Measurements from ENCODE around the gene IFITM1.

The IFITM1 gene

GRCh38 chr11:334264-334994 is 20.6 kb downstream of the IFITM1 start:
- CTCF ChIA-PET: interaction anchor here (0.8 kb wide), 1 partner anchor 17 kb away, joined by 3 read pairs; no protein-coding TSS in a partner anchor
- TF ChIP-seq CTCF (IDR thresholded peaks at IDR 0.05; ENCODE audit: insufficient read depth, low read length, missing control alignments): no peak
- no peak overlapping the region for H3K4me3 ChIP-seq (ENCODE audit: low read depth, low read length)
- POLR2A ChIA-PET: no interaction called here
- DNase-seq (ENCODE audit: low read depth, low spot score): no peak

GRCh38 chr11:335779-336658 is 22.2 kb downstream of the IFITM1 start:
- ChIA-PET CTCF (interaction anchor here (1.3 kb wide), 2 partner anchors 19 to 30 kb away, joined by 3 to 4 read pairs; no protein-coding TSS in a partner anchor), POLR2A (no interaction called here)
- DNase-seq (ENCODE audit: low read depth, low spot score): no peak

GRCh38 chr11:336659-337198 is 22.9 kb downstream of the IFITM1 start:
- ChIA-PET CTCF (interaction anchor here (1.1 to 1.3 kb wide), 3 partner anchors 18 to 31 kb away, joined by 3 to 4 read pairs (median 3); no protein-coding TSS in a partner anchor), POLR2A (no interaction called here)
- TF ChIP-seq CTCF (IDR thresholded peaks at IDR 0.05; ENCODE audit: insufficient read depth, low read length, missing control alignments): no peak
- no peak overlapping the region for H3K4me3 ChIP-seq (ENCODE audit: low read depth, low read length)
- no peak for DNase-seq (ENCODE audit: low read depth, low spot score)

More at GRCh38 chr11:335779-336658, 22.2 kb downstream of the IFITM1 start:
- no peak for TF ChIP-seq CTCF (IDR thresholded peaks at IDR 0.05; ENCODE audit: insufficient read depth, low read length, missing control alignments)
- H3K4me3 ChIP-seq (ENCODE audit: low read depth, low read length): no peak overlapping the region

DNA sequence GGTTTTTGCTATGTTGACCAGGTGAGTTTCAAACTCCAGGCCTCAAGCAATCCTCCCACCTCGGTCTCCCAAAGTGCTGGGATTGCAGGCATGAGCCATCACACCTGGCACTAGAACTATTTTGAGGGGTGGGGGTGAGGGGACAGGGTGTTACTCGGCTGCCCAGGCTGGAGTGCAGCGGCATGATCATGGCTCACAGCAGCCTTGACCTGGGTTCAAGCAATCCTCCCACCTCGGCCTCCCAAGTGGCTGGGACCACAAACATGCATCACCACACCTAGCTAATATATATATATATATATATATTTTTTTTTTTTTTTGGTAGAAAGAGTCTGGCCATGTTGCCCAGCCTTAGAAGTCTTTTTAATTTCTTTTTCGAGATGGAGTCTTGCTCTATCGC is 23.9 kb downstream of the IFITM1 start:
- ChIA-PET CTCF (interaction anchor here (1.1 kb wide), 1 partner anchor 20 kb away, joined by 3 read pairs; no protein-coding TSS in a partner anchor), POLR2A (no interaction called here)
- no peak for TF ChIP-seq CTCF (IDR thresholded peaks at IDR 0.05; ENCODE audit: insufficient read depth, low read length, missing control alignments)
- DNase-seq (ENCODE audit: low read depth, low spot score): no peak
- H3K4me3 ChIP-seq (ENCODE audit: low read depth, low read length): no peak overlapping the region

- no peak overlapping the region for H3K4me3 ChIP-seq (ENCODE audit: low read depth, low read length)
- ChIA-PET CTCF (interaction anchor here (0.6 to 2.7 kb wide), 7 partner anchors 10 to 226 kb away, joined by 3 to 12 read pairs (median 4); no protein-coding TSS in a partner anchor), POLR2A (interaction anchor here (0.8 kb wide), 1 partner anchor 116 kb away, joined by 3 read pairs; no protein-coding TSS in a partner anchor)
- DNase-seq (ENCODE audit: low read depth, low spot score): no peak
- no peak for TF ChIP-seq CTCF (IDR thresholded peaks at IDR 0.05; ENCODE audit: insufficient read depth, low read length, missing control alignments)
These were observed 26.1 kb downstream of the IFITM1 start for GRCh38 chr11:339963-340362.
